GM12878 (cell line): ENCODE results near the gene ATP6V0E2. TPM values are rescaled to one million over a fixed set of nuclear protein-coding genes. Genes with fewer than 3 reads are reported as not detected.

ENCODE experiments used
- CBFB ChIP-seq: IDR thresholded peaks from 2 replicates; pipeline ENCODE4 v1.6.1; 2016; ENCODE audit warnings: antibody characterized with exemption, low read depth
- FOXM1 ChIP-seq: IDR thresholded peaks from 2 replicates; pipeline ENCODE4 v1.6.1; 2012; ENCODE audit warnings: low read depth, mild to moderate bottlenecking, inconsistent platforms, low read length, moderate library complexity
- IKZF1 ChIP-seq: fragments of 450-650 bp; conservative IDR thresholded peaks from 2 replicates; pipeline ENCODE4 v1.6.1; 2017; ENCODE audit warnings: antibody characterized with exemption, mild to moderate bottlenecking
- NBN ChIP-seq: fragments of 450-650 bp; IDR thresholded peaks from 2 replicates; pipeline ENCODE4 v1.6.1; 2016
- NFIC ChIP-seq: IDR thresholded peaks from 2 replicates; pipeline ENCODE4 v1.6.1; 2012; ENCODE audit warnings: low read depth, mild to moderate bottlenecking, inconsistent platforms, low read length, moderate library complexity
- NFXL1 ChIP-seq: fragments of 450-650 bp; IDR thresholded peaks from 2 replicates; pipeline ENCODE4 v1.6.1; 2017; ENCODE audit warnings: antibody characterized with exemption, mild to moderate bottlenecking, borderline replicate concordance
- POLR2A ChIP-seq: IDR thresholded peaks from 2 replicates; pipeline ENCODE4 v1.6.1; 2011; ENCODE audit warnings: low read depth, mild to moderate bottlenecking, low read length
- RAD51 ChIP-seq: fragments of 450-650 bp; IDR thresholded peaks from 2 replicates; pipeline ENCODE4 v1.6.1; 2016; ENCODE audit warnings: moderate library complexity, mild to moderate bottlenecking, inconsistent platforms
- RFX5 ChIP-seq: IDR thresholded peaks from 2 replicates; pipeline ENCODE4 v1.6.1; 2011; ENCODE audit warnings: low read depth, low read length, improper control_type of control experiment
- SKIL ChIP-seq: fragments of 450-650 bp; IDR thresholded peaks from 2 replicates; pipeline ENCODE4 v1.6.1; 2017; ENCODE audit warnings: mild to moderate bottlenecking, low read depth, inconsistent platforms; ENCODE audit not compliant: poor library complexity, severe bottlenecking
- STAT1 ChIP-seq: fragments of 450-650 bp; conservative IDR thresholded peaks from 2 replicates; pipeline ENCODE4 v1.6.1; 2014; ENCODE audit warnings: antibody characterized with exemption, mild to moderate bottlenecking
- SUZ12 ChIP-seq: fragments of 200-600 bp; sonication (generic); IDR thresholded peaks from one replicate; pipeline ENCODE4 v1.6.1; 2018; ENCODE audit warnings: antibody characterized with exemption, mild to moderate bottlenecking; ENCODE audit not compliant: unreplicated experiment
- TCF7 ChIP-seq: IDR thresholded peaks from 2 replicates; pipeline ENCODE4 v1.6.1; 2014; ENCODE audit warnings: antibody characterized with exemption, borderline replicate concordance
- ZNF207 ChIP-seq: fragments of 450-650 bp; IDR thresholded peaks from 2 replicates; pipeline ENCODE4 v1.6.1; 2014; ENCODE audit warnings: antibody characterized with exemption, mild to moderate bottlenecking, borderline replicate concordance
- ZNF592 ChIP-seq: fragments of 450-650 bp; IDR thresholded peaks from 2 replicates; pipeline ENCODE4 v1.6.1; 2017; ENCODE audit warnings: mild to moderate bottlenecking, moderate library complexity
- ZZZ3 ChIP-seq: IDR thresholded peaks from 2 replicates; pipeline ENCODE4 v1.6.1; 2011; ENCODE audit warnings: low read depth; ENCODE audit not compliant: control insufficient read depth, insufficient read length
- polyA plus RNA-seq, 11 experiments: library from polyadenylated mRNA; depleted of rRNA in 4 of 11; unstranded in 6 of 11; stranded (reverse) in 5 of 11; fragments of >200 nt; fragmentation: Nextera tagmentation in 4 of 11; fragmentation: Illumina TruSeq in 1 of 11; extraction: Ambion mirVana in 4 of 11; extraction: Trizol in 1 of 11; gene quantifications; 1 replicate in 1 of 11; 2 replicates in 10 of 11; pipeline versions ENCODE4 v1.2.1 to v1.2.3, GENCODE V29; 2011 to 2016; ENCODE audit warnings: inconsistent platforms in 2 of 11, missing spikeins in 2 of 11, low read depth in 1 of 11
- total RNA-seq, 4 experiments: library from RNA; depleted of rRNA in 3 of 4; stranded (reverse); fragments of >200 nt in 3 of 4; fragmentation: Illumina TruSeq in 1 of 4; extraction: Trizol in 1 of 4; gene quantifications; 2 replicates each; pipeline versions ENCODE4 v1.2.1 to v1.2.3, GENCODE V29; 2013 to 2021
- TF ChIP-seq, protein P1 (sequence below): fragments of 450-650 bp; formaldehyde crosslinking; IDR thresholded peaks from 2 replicates; pipeline ENCODE4 v1.4.0; 2020; ENCODE audit warnings: mild to moderate bottlenecking, moderate library complexity
- TF ChIP-seq, protein P2 (sequence below): fragments of 450-650 bp; IDR thresholded peaks from 2 replicates; pipeline ENCODE4 v1.6.1; 2014; ENCODE audit warnings: mild to moderate bottlenecking

The ATP6V0E2 gene
- total and polyA plus RNA-seq, 10 of the 15 experiments (the other 5 are each of a cell fraction or from before 2014, with no cell fraction given): 1.5 to 54.7 (median 27.6) TPM

DNA sequence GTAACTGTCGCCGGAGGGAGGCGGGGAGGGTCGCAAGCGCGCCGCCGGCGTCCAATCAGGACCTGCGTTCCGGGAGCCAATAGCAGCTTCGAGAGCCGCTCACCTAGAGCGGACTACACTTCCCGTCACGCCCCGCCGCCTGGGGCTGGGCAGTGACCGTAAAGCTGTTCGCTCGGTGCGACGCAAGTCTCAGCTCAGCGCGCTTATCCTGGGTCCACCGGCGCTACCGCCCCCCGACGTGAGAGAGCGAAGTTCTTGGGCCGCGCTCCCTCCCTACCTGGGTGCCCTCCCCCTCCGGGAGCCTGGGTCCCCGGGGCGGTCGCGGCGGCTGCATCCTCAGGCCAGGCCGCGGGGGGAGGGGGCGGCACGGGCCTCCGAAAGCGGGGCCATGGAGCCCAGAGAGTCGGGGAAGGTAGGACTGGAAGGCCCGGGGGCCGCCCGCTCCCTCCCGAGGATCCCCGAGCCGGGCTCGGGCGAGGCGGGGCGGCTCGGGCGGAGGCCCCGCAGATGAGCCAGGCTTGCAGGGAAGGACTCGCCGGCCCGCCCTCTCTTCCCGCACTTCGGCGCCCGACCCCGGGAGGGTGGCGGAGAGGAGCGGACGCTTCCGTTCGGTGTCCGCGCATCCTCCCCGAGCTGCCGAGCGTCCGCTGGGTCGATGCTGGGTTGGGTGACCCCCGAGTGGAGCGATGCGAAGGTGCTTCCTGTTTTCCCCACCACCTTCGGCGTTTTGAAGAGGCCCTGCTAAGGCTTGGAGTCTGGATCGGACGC is 35.4 kb upstream of the ATP6V0E2 start, which contains the start of gene ZNF862 (continued):
- TF ChIP-seq ZNF592 (no peak), TCF7 (no peak), POLR2A (peak; percentile 91), SKIL (no peak), SUZ12 (no peak), NBN (no peak), IKZF1 (peak; percentile 99), FOXM1 (no peak), STAT1 (peak; percentile 46; the same call in 1 of the 2 replicates), RFX5 (peak; percentile 88; the same call in 1 of the 2 replicates), ZZZ3 (no peak), CBFB (no peak), ZNF207 (peak; percentile 73; the same call in 1 of the 2 replicates), RAD51 (no peak), NFXL1 (no peak), NFIC (no peak)
- TF ChIP-seq, protein P1, sequence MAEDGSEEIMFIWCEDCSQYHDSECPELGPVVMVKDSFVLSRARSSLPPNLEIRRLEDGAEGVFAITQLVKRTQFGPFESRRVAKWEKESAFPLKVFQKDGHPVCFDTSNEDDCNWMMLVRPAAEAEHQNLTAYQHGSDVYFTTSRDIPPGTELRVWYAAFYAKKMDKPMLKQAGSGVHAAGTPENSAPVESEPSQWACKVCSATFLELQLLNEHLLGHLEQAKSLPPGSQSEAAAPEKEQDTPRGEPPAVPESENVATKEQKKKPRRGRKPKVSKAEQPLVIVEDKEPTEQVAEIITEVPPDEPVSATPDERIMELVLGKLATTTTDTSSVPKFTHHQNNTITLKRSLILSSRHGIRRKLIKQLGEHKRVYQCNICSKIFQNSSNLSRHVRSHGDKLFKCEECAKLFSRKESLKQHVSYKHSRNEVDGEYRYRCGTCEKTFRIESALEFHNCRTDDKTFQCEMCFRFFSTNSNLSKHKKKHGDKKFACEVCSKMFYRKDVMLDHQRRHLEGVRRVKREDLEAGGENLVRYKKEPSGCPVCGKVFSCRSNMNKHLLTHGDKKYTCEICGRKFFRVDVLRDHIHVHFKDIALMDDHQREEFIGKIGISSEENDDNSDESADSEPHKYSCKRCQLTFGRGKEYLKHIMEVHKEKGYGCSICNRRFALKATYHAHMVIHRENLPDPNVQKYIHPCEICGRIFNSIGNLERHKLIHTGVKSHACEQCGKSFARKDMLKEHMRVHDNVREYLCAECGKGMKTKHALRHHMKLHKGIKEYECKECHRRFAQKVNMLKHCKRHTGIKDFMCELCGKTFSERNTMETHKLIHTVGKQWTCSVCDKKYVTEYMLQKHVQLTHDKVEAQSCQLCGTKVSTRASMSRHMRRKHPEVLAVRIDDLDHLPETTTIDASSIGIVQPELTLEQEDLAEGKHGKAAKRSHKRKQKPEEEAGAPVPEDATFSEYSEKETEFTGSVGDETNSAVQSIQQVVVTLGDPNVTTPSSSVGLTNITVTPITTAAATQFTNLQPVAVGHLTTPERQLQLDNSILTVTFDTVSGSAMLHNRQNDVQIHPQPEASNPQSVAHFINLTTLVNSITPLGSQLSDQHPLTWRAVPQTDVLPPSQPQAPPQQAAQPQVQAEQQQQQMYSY (CRISPR knock-in tag): no peak
- TF ChIP-seq, protein P2, sequence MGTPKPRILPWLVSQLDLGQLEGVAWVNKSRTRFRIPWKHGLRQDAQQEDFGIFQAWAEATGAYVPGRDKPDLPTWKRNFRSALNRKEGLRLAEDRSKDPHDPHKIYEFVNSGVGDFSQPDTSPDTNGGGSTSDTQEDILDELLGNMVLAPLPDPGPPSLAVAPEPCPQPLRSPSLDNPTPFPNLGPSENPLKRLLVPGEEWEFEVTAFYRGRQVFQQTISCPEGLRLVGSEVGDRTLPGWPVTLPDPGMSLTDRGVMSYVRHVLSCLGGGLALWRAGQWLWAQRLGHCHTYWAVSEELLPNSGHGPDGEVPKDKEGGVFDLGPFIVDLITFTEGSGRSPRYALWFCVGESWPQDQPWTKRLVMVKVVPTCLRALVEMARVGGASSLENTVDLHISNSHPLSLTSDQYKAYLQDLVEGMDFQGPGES: no peak
